ENCODE data around the gene NCOA7. TPM values are rescaled to one million over a fixed set of nuclear protein-coding genes. Genes with fewer than 3 reads are reported as not detected.

The NCOA7 gene
- total and polyA plus RNA-seq, 2 of the 8 experiments (the other 6 are each of a cell fraction or from before 2014, with no cell fraction given), result 2.6 to 10.7 TPM

- no peak for TF ChIP-seq CHD7 (IDR thresholded peaks at IDR 0.05; ENCODE audit: insufficient replicate concordance, low read length)
- no peak for TF ChIP-seq JUND (IDR thresholded peaks at IDR 0.05; ENCODE audit: low read length)
- no peak for TF ChIP-seq TCF12 (IDR thresholded peaks at IDR 0.05; ENCODE audit: low read depth, low read length)
Observed at GRCh38 chr6:125821825-125822281, 31.1 kb downstream of the NCOA7 start (continued).
